Measurements from ENCODE around the gene ELOVL5.

The ELOVL5 gene

GRCh38 chr6:53327017-53327395 is 21.7 kb downstream of the ELOVL5 start:
- Histone ChIP-seq H3K27ac (no peak overlapping the region), H3K27me3 (ENCODE audit: insufficient read depth, low read depth) (no peaks in the 10 kb centered on the region), H4K20me1 (ENCODE audit: insufficient read depth) (peaks cover 6% of the 10 kb centered on the region; the same call in 1 of the 2 replicates), H3K9ac (no peak overlapping the region), H3K4me3 (IDR thresholded peaks at IDR 0.05; ENCODE audit: insufficient read depth, low read depth, low read length) (no peak overlapping the region), H3K4me2 (no peak overlapping the region), H3K79me2 (ENCODE audit: insufficient read depth, low read depth) (peaks cover 66% of the 10 kb centered on the region), H2AFZ (ENCODE audit: low read depth) (no peak overlapping the region), H3K4me1 (ENCODE audit: low read depth, poor library complexity, severe bottlenecking) (no peaks in the 10 kb centered on the region), H3K36me3 (ENCODE audit: insufficient read depth) (no peaks in the 10 kb centered on the region)
- TF ChIP-seq, protein P1, sequence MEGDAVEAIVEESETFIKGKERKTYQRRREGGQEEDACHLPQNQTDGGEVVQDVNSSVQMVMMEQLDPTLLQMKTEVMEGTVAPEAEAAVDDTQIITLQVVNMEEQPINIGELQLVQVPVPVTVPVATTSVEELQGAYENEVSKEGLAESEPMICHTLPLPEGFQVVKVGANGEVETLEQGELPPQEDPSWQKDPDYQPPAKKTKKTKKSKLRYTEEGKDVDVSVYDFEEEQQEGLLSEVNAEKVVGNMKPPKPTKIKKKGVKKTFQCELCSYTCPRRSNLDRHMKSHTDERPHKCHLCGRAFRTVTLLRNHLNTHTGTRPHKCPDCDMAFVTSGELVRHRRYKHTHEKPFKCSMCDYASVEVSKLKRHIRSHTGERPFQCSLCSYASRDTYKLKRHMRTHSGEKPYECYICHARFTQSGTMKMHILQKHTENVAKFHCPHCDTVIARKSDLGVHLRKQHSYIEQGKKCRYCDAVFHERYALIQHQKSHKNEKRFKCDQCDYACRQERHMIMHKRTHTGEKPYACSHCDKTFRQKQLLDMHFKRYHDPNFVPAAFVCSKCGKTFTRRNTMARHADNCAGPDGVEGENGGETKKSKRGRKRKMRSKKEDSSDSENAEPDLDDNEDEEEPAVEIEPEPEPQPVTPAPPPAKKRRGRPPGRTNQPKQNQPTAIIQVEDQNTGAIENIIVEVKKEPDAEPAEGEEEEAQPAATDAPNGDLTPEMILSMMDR (conservative IDR thresholded peaks at IDR 0.05; ENCODE audit: low read depth, low read length), result no peak

GRCh38 chr6:53326372-53327016 is 22.3 kb downstream of the ELOVL5 start:
- no peak overlapping the region for H2AFZ ChIP-seq (ENCODE audit: low read depth)
- peaks cover 2% of the 10 kb centered on the region; the same call in 1 of the 2 replicates for H4K20me1 ChIP-seq (ENCODE audit: insufficient read depth)
- H3K79me2 ChIP-seq (ENCODE audit: insufficient read depth, low read depth), result peaks cover 66% of the 10 kb centered on the region
- H3K4me2 ChIP-seq, result no peak overlapping the region
- TF ChIP-seq, protein P1 (conservative IDR thresholded peaks at IDR 0.05; ENCODE audit: low read depth, low read length), result no peak
- H3K36me3 ChIP-seq (ENCODE audit: insufficient read depth), result no peaks in the 10 kb centered on the region
- H3K4me3 ChIP-seq (IDR thresholded peaks at IDR 0.05; ENCODE audit: insufficient read depth, low read depth, low read length), result no peak overlapping the region
- H3K9ac ChIP-seq, result no peak overlapping the region
- no peaks in the 10 kb centered on the region for H3K4me1 ChIP-seq (ENCODE audit: low read depth, poor library complexity, severe bottlenecking)
- H3K27me3 ChIP-seq (ENCODE audit: insufficient read depth, low read depth), result no peaks in the 10 kb centered on the region
- H3K27ac ChIP-seq, result no peak overlapping the region

DNA sequence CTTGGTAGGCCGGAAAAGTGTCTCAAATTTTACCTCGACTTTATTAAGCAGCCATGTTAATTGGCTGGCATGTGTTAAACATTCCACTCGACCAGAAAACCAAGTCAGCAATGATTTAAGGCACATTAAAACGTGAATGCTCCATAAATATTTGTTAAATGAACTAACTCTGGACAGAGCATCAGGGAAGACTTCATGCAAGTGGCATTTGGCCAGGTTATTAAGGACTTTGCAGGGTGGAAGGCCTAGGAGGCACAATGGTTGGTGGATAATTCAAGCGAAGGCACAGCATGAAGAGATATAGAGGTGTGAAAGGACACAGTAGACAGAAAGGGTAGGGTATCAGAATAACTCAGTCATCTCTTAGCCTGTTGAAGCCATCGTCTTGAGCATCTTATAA is 23.0 kb downstream of the ELOVL5 start:
- Histone ChIP-seq H3K79me2 (ENCODE audit: insufficient read depth, low read depth) (peaks cover 67% of the 10 kb centered on the region; the same call in 1 of the 2 replicates), H3K36me3 (ENCODE audit: insufficient read depth) (no peaks in the 10 kb centered on the region), H3K27me3 (ENCODE audit: insufficient read depth, low read depth) (no peaks in the 10 kb centered on the region), H4K20me1 (ENCODE audit: insufficient read depth) (no peaks in the 10 kb centered on the region), H3K4me3 (IDR thresholded peaks at IDR 0.05; ENCODE audit: insufficient read depth, low read depth, low read length) (no peak overlapping the region), H3K4me1 (ENCODE audit: low read depth, poor library complexity, severe bottlenecking) (no peaks in the 10 kb centered on the region), H3K4me2 (no peak overlapping the region), H3K9ac (no peak overlapping the region), H3K27ac (no peak overlapping the region), H2AFZ (ENCODE audit: low read depth) (no peak overlapping the region)
- TF ChIP-seq, protein P1 (conservative IDR thresholded peaks at IDR 0.05; ENCODE audit: low read depth, low read length), result no peak

- no peak overlapping the region for H2AFZ ChIP-seq (ENCODE audit: low read depth)
- no peaks in the 10 kb centered on the region for H3K27me3 ChIP-seq (ENCODE audit: insufficient read depth, low read depth)
- H3K4me3 ChIP-seq (IDR thresholded peaks at IDR 0.05; ENCODE audit: insufficient read depth, low read depth, low read length), result no peak overlapping the region
- no peak overlapping the region for H3K27ac ChIP-seq
- TF ChIP-seq, protein P1 (conservative IDR thresholded peaks at IDR 0.05; ENCODE audit: low read depth, low read length), result no peak
- H3K36me3 ChIP-seq (ENCODE audit: insufficient read depth), result no peaks in the 10 kb centered on the region
- H3K9ac ChIP-seq, result no peak overlapping the region
- H4K20me1 ChIP-seq (ENCODE audit: insufficient read depth), result no peaks in the 10 kb centered on the region
- H3K4me2 ChIP-seq, result no peak overlapping the region
- no peaks in the 10 kb centered on the region for H3K4me1 ChIP-seq (ENCODE audit: low read depth, poor library complexity, severe bottlenecking)
- H3K79me2 ChIP-seq (ENCODE audit: insufficient read depth, low read depth), result peaks cover 63% of the 10 kb centered on the region
These were observed 26.3 kb downstream of the ELOVL5 start for GRCh38 chr6:53322188-53323029.

All from KMS-11 (cell line).